Measurements from ENCODE around the gene RNF121. TPM values are rescaled to one million over a fixed set of nuclear protein-coding genes. Genes with fewer than 3 reads are reported as not detected.

The RNF121 gene
- total RNA-seq, 1 donor from 2014 or later, result 30.9 TPM

DNA sequence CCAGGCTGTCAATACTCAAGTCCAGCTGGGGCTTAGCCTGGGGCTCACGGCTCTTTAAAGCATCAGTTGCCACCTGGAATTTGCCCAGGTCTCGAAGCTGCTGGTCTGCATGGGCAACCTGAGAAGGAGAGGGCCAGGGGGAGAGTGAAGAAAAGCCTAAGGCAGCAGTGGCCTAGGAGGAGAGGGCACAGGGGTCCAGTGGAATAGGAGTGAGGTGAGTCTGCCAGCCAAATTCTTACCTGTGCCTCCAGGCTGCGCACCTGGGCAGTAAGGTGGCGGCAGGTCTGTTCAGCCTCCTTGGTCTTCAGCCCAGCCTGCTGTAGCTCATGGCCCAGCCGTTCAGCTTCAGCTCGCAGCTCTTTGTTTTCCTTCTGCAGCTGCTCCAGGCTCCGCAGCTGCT lies 79.9 kb downstream of the RNF121 start:
- DNase-seq (ENCODE audit: low read depth), result no peak
- H3K4me3 ChIP-seq (ENCODE audit: low read depth, low read length), result no peak overlapping the region
- no peaks in the 10 kb centered on the region for H3K27me3 ChIP-seq (ENCODE audit: control insufficient read depth, insufficient read depth, low read length)
- TF ChIP-seq, protein P1, sequence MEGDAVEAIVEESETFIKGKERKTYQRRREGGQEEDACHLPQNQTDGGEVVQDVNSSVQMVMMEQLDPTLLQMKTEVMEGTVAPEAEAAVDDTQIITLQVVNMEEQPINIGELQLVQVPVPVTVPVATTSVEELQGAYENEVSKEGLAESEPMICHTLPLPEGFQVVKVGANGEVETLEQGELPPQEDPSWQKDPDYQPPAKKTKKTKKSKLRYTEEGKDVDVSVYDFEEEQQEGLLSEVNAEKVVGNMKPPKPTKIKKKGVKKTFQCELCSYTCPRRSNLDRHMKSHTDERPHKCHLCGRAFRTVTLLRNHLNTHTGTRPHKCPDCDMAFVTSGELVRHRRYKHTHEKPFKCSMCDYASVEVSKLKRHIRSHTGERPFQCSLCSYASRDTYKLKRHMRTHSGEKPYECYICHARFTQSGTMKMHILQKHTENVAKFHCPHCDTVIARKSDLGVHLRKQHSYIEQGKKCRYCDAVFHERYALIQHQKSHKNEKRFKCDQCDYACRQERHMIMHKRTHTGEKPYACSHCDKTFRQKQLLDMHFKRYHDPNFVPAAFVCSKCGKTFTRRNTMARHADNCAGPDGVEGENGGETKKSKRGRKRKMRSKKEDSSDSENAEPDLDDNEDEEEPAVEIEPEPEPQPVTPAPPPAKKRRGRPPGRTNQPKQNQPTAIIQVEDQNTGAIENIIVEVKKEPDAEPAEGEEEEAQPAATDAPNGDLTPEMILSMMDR (IDR thresholded peaks at IDR 0.05; ENCODE audit: insufficient read depth, low read length, poor library complexity, severe bottlenecking), result no peak
- peaks cover 12% of the 10 kb centered on the region for H3K36me3 ChIP-seq (ENCODE audit: control insufficient read depth, insufficient read depth, low read length)

DNA sequence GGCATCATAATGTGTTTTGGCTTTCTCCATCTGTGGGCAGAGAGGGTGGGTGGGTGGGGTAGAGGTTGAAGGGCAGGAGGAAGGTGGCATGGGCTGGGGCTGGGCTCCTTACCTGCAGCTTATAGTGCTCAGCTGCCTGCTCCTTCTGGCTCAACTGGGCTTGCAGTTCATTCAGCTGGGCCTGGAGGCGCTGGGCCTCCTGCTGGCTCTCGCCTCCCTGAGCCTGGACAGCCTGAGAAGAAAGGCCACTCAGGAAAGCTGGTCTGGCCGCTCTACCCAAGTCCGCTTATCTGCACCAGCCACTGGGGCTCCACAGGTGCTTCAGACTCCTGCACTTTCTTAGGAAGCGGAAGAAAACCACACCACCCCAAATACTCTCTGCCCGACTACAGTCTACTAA lies 80.3 kb downstream of the RNF121 start:
- TF ChIP-seq, protein P1 (IDR thresholded peaks at IDR 0.05; ENCODE audit: insufficient read depth, low read length, poor library complexity, severe bottlenecking), result no peak
- DNase-seq (ENCODE audit: low read depth), result no peak
- H3K36me3 ChIP-seq (ENCODE audit: control insufficient read depth, insufficient read depth, low read length), result peaks cover 14% of the 10 kb centered on the region

DNA sequence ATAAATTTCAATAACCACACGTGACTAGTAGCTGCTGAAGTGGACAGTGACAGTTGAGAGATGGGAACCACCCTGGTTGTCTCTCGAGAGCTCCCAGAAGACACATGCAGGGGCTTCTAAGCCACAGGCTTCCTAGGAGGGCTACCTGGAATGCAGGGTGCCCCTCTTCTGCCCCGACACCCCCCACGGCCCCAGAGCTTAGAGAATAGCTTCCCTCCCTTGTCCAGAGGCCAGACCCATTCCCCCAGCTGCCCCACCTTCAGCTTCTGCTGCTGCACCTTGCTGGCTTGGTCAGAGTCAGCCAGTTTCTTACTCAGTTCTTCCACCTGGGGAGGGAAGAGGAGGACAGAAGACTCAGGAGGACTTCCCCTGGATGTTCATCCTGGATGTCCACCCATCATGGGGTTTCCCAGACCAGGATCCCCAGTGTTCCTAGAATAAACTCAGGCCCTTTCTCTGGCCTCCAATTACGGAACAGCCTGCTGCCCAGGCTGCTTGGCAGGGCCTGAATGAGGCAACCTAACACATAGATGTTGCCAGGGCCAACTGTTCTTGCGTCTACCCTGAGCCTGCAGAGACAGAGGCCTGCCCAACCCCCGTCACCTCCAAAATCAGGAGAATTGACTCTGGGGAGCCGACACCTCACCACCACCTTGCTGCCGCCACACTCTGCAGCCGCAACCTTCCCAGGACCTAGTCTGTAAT lies 81.8 kb downstream of the RNF121 start:
- Histone ChIP-seq H3K36me3 (ENCODE audit: control insufficient read depth, insufficient read depth, low read length) (peaks cover 16% of the 10 kb centered on the region), H3K4me3 (ENCODE audit: low read depth, low read length) (no peak overlapping the region), H3K27me3 (ENCODE audit: control insufficient read depth, insufficient read depth, low read length) (no peaks in the 10 kb centered on the region)
- TF ChIP-seq, protein P1 (IDR thresholded peaks at IDR 0.05; ENCODE audit: insufficient read depth, low read length, poor library complexity, severe bottlenecking), result no peak
- no peak for DNase-seq (ENCODE audit: low read depth)

More for the DNA sequence above, 80.3 kb downstream of the RNF121 start:
- Histone ChIP-seq H3K4me3 (ENCODE audit: low read depth, low read length) (no peak overlapping the region), H3K27me3 (ENCODE audit: control insufficient read depth, insufficient read depth, low read length) (no peaks in the 10 kb centered on the region)

DNA sequence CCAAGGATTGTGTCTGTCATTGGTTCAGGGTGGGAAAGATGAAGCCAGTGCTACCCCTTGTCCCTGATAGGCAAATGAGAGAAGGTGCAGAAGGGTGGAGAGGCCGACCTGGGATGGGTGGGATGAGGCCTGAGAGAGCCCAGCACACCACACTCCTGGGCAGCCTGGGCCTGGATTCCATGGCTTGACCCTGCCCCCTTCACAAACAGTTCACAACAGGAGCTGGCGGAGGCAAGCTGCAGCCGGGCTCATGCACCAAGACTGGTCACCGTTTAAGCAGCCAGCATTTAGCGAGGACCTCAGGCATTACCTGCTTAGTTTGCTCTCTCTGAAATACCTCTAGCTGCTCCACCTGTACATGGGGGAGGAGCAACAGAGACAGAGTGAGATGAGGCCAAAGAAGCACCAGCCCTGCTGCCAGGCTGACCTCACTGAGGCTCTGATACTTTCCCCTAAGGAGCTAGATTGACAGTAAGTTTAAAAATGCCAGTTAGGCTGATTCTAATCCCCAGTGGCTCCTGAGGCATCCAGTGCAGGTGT lies 83.3 kb downstream of the RNF121 start:
- TF ChIP-seq, protein P1 (IDR thresholded peaks at IDR 0.05; ENCODE audit: insufficient read depth, low read length, poor library complexity, severe bottlenecking), result no peak
- DNase-seq (ENCODE audit: low read depth), result no peak
- Histone ChIP-seq H3K27me3 (ENCODE audit: control insufficient read depth, insufficient read depth, low read length) (no peaks in the 10 kb centered on the region), H3K4me3 (ENCODE audit: low read depth, low read length) (no peak overlapping the region), H3K36me3 (ENCODE audit: control insufficient read depth, insufficient read depth, low read length) (peaks cover 14% of the 10 kb centered on the region)

DNA sequence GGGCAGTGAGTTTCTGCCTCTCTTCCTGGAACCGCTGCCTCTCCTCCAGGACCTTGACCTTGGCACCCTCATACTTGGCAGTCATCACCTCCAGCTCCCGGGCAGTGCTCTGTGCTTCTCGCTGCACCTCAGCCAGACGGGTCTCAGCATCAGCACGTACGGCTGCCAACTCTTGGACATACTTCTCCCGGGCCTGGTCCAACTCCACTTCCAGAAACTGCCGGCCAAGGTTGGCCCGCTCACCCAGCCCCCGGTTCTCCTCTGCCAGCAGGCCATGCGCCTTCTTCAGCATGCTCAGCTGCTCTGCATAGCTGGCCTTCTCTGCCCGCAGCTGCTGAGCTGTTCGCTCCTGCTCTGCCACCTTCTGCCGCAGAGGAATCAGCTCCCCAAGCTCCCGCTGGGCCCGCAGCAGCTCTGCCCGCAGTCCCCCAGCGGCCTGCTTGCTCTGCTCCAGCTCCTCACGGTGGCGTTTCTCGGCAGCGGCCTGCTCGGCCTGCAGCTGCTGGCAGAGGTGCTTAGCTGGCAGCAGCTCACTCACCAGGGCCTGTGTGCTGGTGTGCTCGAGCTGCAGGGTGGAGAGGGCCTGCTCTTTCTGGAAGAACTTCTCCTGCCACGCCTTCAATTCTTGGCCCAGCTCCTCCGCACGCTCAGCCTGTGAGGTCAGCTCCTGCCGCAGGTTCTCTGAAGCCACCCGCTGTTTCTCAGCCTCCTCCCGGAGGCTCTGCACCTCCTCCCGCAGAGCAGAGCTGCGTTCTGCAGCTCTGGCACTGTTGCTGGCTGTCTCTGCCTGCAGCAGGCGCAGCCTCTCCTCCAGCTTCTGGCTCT lies 84.3 kb downstream of the RNF121 start:
- Histone ChIP-seq H3K4me3 (ENCODE audit: low read depth, low read length) (no peak overlapping the region), H3K36me3 (ENCODE audit: control insufficient read depth, insufficient read depth, low read length) (peaks cover 15% of the 10 kb centered on the region), H3K27me3 (ENCODE audit: control insufficient read depth, insufficient read depth, low read length) (no peaks in the 10 kb centered on the region)
- DNase-seq (ENCODE audit: low read depth), result no peak
- TF ChIP-seq, protein P1 (IDR thresholded peaks at IDR 0.05; ENCODE audit: insufficient read depth, low read length, poor library complexity, severe bottlenecking), result no peak

Measured in kidney epithelial cell (primary cell).